Glomerular endothelial cell (primary cell): ENCODE measurements around the gene COL6A1. TPM values are rescaled to one million over a fixed set of nuclear protein-coding genes. Genes with fewer than 3 reads are reported as not detected.
"Not testable (repeated sequence)": the region's sequence is repeated elsewhere in the genome, so short reads cannot be mapped to it uniquely, and the experiment has no call there.

Experiments used
- DNase-seq: peaks from one replicate; pipeline ENCODE4 v3.0.0-alpha.2; 2011; ENCODE audit warnings: low read depth, low spot score; ENCODE audit errors: extremely low read depth
- total RNA-seq: library from RNA; depleted of rRNA; stranded (reverse); fragments of >200 nt; gene quantifications from 2 replicates; pipeline ENCODE4 v1.2.3, GENCODE V29; 2015

The COL6A1 gene
- total RNA-seq, 1 donor from 2014 or later: 165 TPM

DNA sequence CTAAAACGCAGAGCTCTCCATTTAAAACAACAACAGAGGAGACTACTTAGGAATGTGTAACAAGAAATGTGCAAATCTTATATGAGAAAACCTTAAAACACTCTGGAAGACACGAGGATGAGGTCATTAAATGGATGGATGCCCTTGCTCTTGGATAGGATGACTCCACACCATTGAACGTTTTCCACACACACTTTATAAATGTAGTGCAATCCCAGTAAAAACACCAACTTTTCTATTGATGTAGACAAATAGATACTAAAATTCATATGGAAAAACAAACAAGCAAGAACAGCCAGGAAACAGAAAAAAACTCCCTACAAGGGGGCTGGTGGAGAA lies 18.4 kb upstream of the COL6A1 start:
- DNase-seq: no peak

DNA sequence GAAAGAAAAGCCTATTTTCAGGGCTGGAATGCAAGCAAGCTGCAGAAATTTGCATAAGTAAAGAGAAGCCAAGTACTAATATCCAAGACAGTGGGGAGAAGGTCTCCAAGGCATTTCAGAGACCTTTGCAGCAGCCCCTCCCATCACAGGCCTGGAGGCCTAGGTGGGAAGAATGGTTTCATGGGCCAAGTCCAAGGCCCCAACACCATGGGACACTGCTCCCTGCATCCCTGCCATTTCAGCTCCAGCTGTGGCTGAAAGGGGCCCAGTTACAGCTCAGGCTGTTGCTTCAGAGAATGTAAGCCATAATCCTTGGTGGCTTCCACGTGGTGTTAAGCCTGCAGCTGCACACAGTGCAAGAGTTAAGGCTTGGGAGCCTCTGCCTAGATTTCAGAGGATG lies 16.9 kb upstream of the COL6A1 start:
- DNase-seq: no peak

DNA sequence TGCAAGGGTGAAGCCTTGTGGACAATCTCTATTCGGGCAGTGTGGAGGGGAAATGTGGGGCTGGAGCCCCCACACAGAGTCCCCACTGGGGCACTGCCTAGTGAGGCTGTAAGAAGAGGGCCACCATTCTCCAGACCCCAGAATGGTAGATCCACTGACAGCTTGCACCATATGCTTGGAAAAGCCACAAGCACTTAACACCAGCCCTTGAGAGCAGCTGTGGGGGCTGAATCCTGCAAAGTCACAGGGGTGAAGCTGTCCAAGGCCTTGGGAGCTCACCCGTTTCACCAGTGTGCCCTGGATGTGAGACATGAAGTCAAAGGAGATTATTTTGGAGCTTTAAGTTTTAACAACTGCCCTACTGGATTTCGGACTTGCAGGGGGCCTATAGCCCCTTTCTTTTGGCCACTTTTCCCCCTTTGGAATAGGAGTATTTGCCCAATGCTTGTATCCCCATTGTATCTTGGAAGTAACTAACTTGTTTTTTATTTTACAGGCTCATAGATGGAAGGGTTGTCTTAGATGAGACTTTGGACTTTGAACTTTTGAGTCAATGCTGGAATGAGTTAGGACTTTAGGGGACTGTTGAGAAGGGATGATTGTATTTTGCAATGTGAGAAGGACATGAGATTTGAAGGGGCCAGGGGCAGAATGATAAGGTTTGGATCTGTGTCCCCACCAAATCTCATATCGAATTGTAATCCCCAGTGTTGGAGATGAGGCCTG lies 16.3 kb upstream of the COL6A1 start:
- DNase-seq: no peak

DNA sequence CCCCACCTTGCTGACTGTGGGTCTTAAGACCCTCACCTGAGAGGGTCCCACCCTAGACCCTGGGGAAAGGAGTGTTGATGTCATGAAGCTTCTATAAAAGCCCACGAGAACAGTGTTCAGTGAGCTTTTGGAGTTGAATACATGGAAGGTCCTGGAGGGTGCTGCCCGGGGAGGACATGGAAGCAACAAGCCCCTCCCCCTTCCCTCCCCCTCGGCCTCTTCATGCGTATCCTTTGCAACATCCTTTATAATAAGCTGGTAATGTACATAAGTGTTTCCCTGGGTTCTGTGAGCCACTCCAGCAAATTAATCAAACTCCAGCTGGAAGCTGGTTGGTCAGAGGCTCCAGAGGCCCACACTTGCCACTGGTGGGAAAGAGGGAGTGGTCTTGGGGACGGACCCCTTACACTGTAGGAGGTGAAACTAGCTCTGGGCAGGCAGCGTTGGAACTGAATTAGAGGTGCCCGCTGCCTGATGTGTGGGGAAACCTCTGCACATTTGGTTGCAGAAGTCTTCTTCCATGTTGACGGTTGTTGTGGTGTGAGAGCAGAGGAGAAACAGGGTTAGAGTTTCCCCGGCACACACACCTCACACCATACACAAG lies 14.7 kb upstream of the COL6A1 start:
- DNase-seq: no peak

DNA sequence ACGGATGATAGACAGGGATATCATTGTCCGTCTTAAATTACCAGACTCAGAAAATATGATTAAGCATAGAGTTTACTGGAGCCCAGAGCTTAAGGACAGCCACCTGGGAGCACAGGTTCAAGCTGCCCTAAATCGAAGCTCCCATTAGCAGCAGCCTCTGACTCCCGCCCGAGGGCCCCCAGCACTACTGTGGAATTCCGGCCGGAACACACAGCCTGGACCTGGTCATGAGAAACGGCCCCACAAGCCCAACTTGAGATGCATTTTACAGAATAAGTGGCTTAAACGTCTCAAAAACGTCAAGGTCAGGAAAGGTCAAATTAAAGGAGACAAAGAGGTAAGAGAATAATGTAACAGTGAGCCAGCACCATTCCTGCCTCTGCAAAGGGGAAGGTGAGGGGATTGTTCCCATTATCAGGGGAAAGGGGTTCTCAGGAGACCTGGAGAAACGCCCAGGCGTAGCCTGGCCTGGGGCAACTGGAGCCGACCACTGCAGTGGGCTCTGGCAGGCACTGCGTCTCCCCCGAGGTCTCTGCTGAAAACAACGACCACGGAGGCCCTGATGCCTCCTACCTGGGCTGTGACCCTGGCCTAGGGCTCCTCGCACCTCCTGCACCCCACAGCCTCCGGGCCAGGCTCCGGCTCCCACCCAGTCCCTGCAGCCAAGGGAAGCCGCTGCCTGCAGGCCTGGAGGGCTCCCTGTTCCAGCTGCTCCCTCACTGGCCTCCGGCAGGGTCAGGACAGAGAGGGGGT lies 11.5 kb upstream of the COL6A1 start:
- no peak for DNase-seq

DNA sequence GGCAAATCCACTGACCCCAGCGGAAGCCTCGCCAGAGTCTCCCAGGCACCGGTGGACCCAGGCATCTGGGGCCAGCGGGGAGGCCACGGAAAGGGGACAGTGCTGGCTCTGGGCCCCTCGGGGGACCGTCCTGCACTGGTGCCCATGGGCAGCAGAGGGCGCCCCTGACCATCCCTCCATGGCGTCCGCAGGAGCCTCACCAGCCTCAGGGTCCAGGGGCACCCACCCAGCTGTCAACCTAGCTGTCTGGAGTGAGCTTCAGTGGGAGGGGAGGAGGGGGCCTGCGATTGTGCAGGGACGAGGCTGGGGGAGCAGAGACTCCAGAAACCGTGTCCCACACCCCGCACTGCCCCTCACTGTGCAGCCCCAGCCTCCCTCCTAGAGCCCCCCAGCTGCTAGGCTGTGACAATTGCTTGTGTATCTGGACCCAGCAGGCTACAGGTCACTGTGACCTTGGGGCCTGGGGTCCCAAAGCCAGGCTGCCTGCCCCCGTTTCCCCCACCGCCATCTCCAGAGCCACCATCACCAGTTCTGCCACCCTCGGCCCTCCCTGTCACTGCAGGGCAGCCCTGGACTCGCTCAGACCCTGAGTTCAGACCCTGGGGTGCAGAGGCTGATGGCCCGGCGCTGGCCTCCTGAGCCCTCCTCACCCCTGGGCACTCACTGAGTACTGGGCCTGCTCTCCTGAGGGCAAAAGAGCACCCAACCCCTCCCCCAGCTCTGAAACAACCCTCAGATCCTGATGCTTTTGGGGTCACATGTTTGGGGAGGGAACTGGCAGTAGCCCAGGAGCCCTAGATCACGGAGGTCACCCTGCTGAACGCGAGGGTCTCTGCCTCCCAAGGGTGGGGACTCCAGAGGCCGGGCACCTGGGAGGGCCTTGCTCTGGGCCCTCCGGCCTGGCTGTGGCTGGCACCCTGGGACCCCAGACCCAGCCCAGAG lies 10.6 kb upstream of the COL6A1 start:
- DNase-seq: no peak

DNA sequence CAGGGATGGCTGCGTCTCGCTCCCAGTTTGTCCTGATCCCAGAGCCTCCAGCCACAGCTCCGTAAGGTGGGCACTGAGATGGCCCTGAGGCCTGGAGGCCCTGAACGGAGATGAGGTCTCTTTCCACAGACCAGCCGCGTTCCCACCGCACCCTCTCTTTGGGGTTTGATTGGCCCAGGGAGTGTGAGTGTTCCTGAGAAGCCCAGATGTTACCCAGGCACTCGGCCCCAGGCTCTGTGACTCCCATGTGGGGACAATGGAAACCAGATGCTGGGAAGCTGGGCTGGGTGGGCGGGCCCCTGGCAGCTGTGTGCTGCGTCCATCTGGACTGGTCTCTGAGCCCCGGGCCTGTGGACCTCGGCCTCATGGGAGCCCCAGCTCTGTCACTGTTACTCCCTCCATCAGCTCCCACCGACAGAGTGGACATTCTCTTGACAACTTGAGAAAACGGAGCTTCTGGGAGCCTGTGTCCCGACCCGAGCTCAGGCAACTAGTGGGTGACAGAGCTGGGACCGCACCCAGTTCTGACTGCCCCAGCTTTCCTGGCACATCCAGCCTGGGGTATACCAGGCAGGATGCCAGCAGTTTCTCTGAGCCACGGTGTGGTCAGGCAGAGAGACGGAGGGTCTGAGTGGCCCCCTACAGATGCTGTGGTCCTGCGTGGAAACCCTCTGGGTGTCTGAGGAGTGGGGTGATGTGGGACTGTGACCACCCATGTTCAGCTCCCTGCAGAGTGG lies 9.8 kb upstream of the COL6A1 start:
- DNase-seq: no peak

DNA sequence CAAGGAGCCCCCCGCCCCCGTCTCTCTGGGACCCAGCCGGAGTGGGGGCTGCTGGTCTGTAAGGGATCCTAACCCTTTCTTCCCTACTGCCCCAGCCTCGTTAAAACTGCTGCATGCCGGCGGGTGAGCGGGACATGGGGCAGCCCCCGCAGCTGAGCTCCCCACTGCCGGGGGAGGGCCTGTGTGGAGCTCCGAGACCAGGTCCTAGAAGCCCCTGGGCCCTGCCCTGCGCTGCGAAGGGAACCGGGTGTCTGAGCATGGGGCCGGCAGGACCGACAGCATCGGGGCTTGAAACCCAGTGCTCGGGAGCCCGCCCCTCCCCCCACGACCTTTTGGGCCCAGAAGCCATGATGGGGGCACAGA lies 9.2 kb upstream of the COL6A1 start:
- no peak for DNase-seq

DNA sequence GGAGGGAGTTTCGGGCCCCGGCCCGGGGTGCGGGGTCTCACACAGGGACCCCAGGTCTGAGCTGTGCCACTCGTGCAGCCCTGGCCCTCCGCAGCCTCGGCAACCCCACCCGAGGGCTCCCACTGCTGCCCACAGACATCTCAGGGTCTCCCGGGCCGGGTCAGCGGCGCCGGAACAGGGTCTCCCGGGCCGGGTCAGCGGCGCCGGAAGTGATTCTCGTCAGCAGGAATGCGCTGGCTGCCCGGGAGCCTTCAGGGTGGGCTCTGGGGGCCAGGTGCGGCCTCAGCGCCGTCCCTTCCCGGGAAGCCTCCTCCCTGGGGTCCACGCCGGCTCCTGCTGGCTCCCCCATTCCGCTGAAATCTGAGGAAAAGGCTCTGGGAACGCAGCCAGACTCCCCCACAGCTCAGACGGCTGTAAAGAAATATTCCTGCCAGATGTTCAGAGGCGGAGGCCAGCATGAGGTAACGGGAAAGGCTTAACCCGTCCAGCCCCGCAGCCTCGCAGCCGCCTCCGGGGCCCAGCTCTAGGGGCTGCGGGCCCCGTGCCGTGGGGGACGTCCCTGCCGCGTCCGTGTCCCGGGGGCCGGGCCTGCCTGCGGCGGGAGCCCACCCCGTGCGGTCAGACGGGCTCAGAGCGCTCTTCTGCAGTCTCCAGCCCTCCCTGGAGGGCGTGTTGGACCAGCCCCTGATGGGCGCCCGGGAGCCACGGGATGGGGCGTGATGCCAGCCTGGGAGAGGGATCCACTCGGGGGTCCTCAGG lies 8.7 kb upstream of the COL6A1 start:
- no peak for DNase-seq

DNA sequence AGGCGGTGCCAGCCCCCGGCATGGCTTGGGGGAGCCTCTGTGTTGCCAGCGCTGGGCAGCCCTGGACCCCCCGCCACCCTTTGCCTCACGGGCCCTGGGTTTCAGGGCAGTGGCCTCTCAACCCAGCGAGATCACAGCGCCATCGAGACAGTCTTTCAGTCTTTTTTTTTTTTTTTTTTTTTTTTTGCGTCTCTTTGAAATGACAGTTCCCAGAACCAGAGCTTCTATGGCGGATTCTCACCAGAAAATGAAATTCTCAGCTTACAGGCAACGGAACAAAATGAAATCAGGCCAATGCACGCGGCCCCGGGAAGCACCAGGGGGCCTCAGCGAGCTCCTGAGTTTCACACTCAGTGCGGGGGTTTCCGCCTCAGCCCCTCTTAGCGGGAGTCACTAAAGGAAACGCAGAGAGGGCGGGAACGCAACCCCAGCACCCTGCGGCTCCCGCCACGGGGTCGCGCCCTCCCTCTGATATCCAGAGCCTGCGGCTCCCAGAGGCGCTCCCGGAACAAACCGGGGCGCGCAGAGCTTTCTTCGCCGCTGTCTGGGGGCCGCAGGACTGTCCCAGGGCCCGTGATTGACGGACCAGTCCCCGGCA lies 8.0 kb upstream of the COL6A1 start:
- DNase-seq: no peak

DNA sequence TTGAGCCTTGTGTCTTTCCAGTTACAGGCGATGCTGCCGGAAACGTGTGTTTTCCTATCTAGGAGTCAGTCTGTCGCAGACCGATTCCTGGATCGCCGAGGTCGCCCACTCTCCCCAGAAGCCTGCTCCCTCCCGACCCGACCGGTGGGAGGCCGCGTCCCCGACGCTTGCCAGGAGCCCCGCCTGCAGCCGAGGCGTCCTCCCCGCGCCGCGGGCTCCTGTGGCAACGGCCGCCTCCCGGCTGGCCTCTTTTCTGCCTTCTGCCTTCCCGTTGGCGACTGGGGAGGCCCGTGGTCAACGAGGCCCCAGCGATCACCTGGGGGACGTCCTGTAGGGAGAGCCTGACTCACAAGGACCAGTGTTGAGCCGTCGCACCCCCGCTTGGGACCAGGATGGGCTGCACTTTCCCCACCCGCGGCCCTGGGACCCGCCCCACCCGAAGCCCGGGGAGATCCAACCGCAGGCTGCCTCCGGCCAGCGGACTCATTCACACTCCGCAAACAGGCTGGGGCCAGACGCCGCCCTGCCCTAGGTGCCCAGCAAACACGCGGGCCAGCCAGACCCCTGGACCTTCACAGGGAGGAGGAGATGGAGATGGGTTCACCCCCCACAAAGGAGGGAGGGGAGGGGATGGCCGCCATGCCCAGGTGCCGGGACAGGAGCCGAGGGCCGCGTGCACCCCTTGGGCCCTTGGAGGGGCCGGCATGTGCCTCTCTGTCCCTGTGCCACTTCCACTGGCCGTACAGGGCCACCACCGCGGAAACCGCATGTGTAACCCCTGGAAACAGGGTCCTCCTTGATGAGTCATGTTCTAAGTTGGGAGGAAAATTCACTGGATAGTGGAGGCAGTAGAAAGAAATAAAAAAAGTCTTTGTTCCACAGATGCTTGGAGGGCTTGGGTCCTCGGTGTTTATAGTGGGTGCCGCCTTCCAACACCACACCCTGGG lies 7.2 kb upstream of the COL6A1 start:
- no peak for DNase-seq

DNA sequence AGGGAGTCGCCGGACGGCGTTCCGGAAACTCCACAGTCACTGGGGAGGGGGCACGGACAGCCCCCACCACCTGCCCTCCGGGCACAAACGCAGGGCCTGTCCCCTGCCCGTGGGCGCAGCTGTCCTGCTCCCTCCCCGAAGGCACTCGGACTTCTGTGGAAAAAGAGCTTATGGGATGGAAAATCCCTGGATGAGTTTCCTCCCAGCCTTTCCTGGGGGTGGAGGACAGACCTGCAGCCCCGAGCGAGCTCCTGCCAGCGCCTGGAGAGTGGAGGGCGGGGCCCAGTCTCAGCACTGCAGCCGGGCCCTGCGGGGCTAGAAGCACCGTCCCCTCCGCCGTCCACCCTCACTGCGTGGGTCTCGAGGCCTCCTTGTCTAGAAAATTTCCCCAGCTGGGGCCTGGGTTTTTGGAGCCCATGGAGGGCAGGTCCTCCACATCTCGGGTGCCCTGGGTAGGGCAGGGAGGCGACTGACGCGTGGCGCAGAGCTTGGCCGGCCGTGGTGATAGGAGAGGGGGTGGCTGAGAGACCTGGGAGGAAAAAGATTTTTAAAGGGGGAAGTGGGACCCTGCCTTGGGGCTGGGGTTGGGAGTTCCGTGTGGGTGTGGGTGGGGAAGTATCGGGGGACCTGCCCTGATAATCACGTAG lies 6.4 kb upstream of the COL6A1 start:
- DNase-seq: no peak

DNA sequence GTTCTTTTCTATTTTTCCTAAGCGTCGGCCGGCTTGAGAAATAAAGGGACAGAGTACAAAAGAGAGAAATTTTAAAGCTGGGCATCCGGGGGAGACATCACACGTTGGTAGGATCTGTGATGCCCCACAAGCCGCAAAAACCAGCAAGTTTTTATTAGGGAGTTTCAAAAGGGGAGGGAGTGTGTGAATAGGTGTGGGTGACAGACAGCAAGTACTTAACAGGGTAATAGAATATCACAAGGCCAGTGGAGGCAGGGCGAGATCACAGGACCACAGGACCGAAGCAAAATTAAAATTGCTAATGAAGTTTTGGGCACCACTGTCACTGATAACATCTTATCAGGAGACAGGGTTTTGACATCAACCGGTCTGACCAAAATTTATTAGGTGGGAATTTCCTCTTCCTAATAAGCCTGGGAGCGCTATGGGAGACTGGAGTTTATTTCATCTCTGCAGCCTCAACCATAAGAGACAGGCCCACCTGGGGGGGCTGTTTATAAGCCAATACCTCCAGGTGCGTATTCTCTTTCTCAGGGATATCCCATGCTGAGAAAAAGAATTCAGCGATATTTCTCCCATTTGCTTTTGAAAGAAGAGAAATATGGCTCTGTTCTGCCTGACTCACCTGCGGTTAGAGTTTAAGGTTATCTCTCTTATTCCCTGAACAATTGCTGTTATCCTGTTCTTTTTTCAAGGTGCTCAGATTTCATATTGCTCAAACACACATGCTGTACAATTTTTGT lies 5.7 kb upstream of the COL6A1 start:
- DNase-seq: not testable (repeated sequence)

DNA sequence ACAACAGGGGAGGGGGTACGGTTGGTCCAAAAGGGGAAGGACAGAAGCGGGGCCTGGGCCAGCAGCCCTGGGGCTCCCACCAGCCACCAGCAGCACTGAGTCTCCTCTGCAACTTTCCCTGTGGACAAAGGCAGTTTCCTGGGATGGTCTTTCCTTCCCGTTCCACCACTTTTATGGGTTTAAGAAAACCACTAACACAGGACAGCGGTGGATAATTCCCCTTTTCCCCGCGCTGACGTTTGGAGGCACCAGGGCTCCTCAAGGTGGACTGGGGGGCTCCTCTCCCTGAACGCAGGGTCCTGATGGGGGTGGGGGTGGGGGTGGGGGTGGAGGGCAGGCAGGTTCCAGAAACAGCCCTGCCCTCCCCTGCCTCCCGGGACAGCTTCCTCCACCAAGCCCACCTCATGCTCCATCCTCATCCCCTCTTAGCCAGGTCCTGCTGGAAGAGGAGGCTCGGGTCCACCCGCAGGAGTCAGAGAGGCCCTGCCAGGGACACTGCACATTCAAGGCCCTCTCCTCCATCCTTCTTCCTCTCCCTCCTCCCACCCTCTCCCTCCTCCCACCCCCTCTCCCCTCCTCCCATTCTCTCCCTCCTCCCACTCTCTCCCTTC lies 4.8 kb upstream of the COL6A1 start:
- no peak for DNase-seq

DNA sequence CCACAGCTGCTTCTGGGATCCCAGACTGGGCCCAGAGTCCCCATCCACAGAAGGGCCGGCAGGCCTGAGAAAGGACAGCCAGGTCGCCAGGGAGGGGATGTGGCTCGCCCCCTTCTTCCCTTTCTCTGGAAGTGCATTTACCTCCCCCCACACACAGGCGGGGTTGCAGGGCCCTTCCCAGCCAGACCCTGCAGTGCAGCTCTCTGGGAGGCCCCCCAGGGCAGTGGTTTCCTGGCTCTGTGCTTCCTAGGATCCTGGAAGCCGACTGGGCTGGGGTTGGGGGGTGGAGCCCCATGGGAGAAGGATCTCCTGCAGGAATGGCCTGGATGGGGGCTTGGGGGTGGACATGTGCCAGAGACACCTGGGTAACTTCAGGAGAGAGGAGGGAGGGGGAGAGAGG lies 4.2 kb upstream of the COL6A1 start:
- no peak for DNase-seq

DNA sequence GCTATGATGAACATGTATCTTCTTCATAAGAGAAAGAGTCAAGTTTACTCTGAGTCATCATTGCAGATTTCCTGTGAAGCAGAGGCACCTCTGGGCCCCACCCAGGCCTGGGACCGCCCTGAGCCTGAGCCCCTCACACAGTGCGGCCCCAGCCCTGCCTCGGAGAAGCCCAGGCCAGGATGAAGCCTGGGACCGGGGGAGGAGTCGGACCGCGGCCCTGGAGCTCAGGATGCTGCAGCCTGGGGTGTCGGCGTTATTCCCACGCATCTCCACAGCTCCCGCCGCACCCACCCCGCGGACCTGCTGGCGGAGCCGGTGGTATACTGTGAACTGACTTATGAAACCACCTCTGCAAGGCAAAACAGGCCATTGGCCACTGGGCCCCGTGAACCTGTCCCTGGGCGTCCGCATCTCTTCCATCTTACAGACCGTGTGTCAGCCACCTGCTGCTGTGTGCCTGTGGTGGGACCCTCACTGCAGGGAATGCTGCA lies 2.4 kb upstream of the COL6A1 start:
- DNase-seq: no peak
